WTC11 (cell line): ENCODE measurements around the gene RAB17. TPM values are rescaled to one million over a fixed set of nuclear protein-coding genes. Genes with fewer than 3 reads are reported as not detected.
"Not testable (repeated sequence)": the region's sequence is repeated elsewhere in the genome, so short reads cannot be mapped to it uniquely, and the experiment has no call there.

Source experiments
- ATAC-seq: fragments of 200-7000 bp; cut with Tn5 transposase; 2 replicates; pipeline ENCODE4 v1.10.0; 2021; ENCODE audit warnings: mild to moderate bottlenecking, moderate library complexity
- CTCF ChIA-PET: fragments of 300-600 bp; sonication (Branson Sonifier 250); formaldehyde crosslinking; loops from one replicate; lab custom pipeline; 2021; ENCODE audit warnings: antibody characterized with exemption; lab: Charles Lee
- POLR2A ChIA-PET: fragments of 350-600 bp; sonication (Branson Sonifier 250); formaldehyde crosslinking; loops from one replicate; lab custom pipeline; 2021; ENCODE audit warnings: antibody characterized with exemption; lab: Charles Lee
- DNase-seq: peaks from one replicate; pipeline ENCODE4 v3.0.0; 2021; ENCODE audit warnings: low spot score
- H3K27ac Mint-ChIP-seq: 2 replicates; pipeline ENCODE4 v1.8.0; 2021; ENCODE audit warnings: mixed read lengths
- H3K27me3 Mint-ChIP-seq: 2 replicates; pipeline ENCODE4 v1.8.0; 2021; ENCODE audit warnings: low read depth, mild to moderate bottlenecking, moderate library complexity, mixed read lengths
- H3K36me3 Mint-ChIP-seq: 2 replicates; pipeline ENCODE4 v1.8.0; 2021; ENCODE audit warnings: mixed read lengths
- H3K4me1 Mint-ChIP-seq: 2 replicates; pipeline ENCODE4 v1.8.0; 2022; ENCODE audit warnings: mixed read lengths
- H3K4me3 Mint-ChIP-seq: 2 replicates; pipeline ENCODE4 v1.8.0; 2021; ENCODE audit warnings: mild to moderate bottlenecking, moderate library complexity, mixed read lengths
- H3K9me3 Mint-ChIP-seq: 2 replicates; pipeline ENCODE4 v1.8.0; 2021; ENCODE audit warnings: mixed read lengths
- ATF2 ChIP-seq: sonication (generic); formaldehyde crosslinking; IDR thresholded peaks from 2 replicates; pipeline ENCODE4 v1.8.1; 2022; ENCODE audit warnings: low read depth, missing genetic modification reagents, borderline replicate concordance
- CBFB ChIP-seq: sonication (generic); formaldehyde crosslinking; IDR thresholded peaks from 2 replicates; pipeline ENCODE4 v1.8.1; 2022; ENCODE audit warnings: mild to moderate bottlenecking, low read depth, missing genetic modification reagents
- ESRRA ChIP-seq: sonication (generic); formaldehyde crosslinking; IDR thresholded peaks from 2 replicates; pipeline ENCODE4 v1.8.1; 2022; ENCODE audit warnings: mild to moderate bottlenecking, missing genetic modification reagents, borderline replicate concordance
- ETV6 ChIP-seq: sonication (generic); formaldehyde crosslinking; IDR thresholded peaks from 2 replicates; pipeline ENCODE4 v1.8.1; 2022; ENCODE audit warnings: mild to moderate bottlenecking, missing genetic modification reagents
- GABPB1 ChIP-seq: sonication (generic); formaldehyde crosslinking; IDR thresholded peaks from 2 replicates; pipeline ENCODE4 v1.8.1; 2023; ENCODE audit warnings: mild to moderate bottlenecking, missing genetic modification reagents
- GRHL2 ChIP-seq: fragments of 250-450 bp; sonication (Bioruptor Pico); IDR thresholded peaks from 2 replicates; pipeline ENCODE4 v1.8.0; 2022; ENCODE audit warnings: mild to moderate bottlenecking, moderate library complexity; ENCODE audit not compliant: insufficient replicate concordance, severe bottlenecking
- IRF1 ChIP-seq: sonication (generic); formaldehyde crosslinking; IDR thresholded peaks from 2 replicates; pipeline ENCODE4 v1.8.0; 2023; ENCODE audit warnings: missing genetic modification reagents
- NFE2L1 ChIP-seq: sonication (generic); formaldehyde crosslinking; IDR thresholded peaks from 2 replicates; pipeline ENCODE4 v1.8.1; 2023; ENCODE audit warnings: missing genetic modification reagents
- NR2C2 ChIP-seq: sonication (generic); formaldehyde crosslinking; IDR thresholded peaks from 2 replicates; pipeline ENCODE4 v1.8.0; 2022; ENCODE audit warnings: mild to moderate bottlenecking, missing genetic modification reagents
- NR3C1 ChIP-seq: sonication (generic); formaldehyde crosslinking; conservative IDR thresholded peaks from 2 replicates; pipeline ENCODE4 v1.8.1; 2023; ENCODE audit warnings: low read depth, mild to moderate bottlenecking, missing genetic modification reagents
- PRDM15 ChIP-seq: sonication (generic); formaldehyde crosslinking; IDR thresholded peaks from 2 replicates; pipeline ENCODE4 v1.8.0; 2022; ENCODE audit warnings: missing genetic modification reagents
- PREB ChIP-seq: sonication (generic); formaldehyde crosslinking; IDR thresholded peaks from 2 replicates; pipeline ENCODE4 v1.8.1; 2022; ENCODE audit warnings: mild to moderate bottlenecking, missing genetic modification reagents, moderate library complexity, borderline replicate concordance
- SMAD4 ChIP-seq: sonication (generic); formaldehyde crosslinking; IDR thresholded peaks from 2 replicates; pipeline ENCODE4 v1.8.0; 2022; ENCODE audit warnings: mild to moderate bottlenecking, missing genetic modification reagents
- SP1 ChIP-seq: sonication (generic); formaldehyde crosslinking; conservative IDR thresholded peaks from 2 replicates; pipeline ENCODE4 v1.8.1; 2022; ENCODE audit warnings: missing genetic modification reagents
- TCF7 ChIP-seq: sonication (generic); formaldehyde crosslinking; IDR thresholded peaks from 2 replicates; pipeline ENCODE4 v1.8.0; 2022; ENCODE audit warnings: mild to moderate bottlenecking, low read depth, missing genetic modification reagents, moderate library complexity
- TP53 ChIP-seq: sonication (generic); formaldehyde crosslinking; IDR thresholded peaks from 2 replicates; pipeline ENCODE4 v1.8.1; 2023; ENCODE audit warnings: mild to moderate bottlenecking, missing genetic modification reagents
- ZNF121 ChIP-seq: sonication (generic); formaldehyde crosslinking; IDR thresholded peaks from 2 replicates; pipeline ENCODE4 v1.8.0; 2023; ENCODE audit warnings: missing genetic modification reagents
- ZNF138 ChIP-seq: sonication (generic); formaldehyde crosslinking; conservative IDR thresholded peaks from 2 replicates; pipeline ENCODE4 v1.8.1; 2022; ENCODE audit warnings: mild to moderate bottlenecking, moderate library complexity, missing genetic modification reagents
- ZNF232 ChIP-seq: sonication (generic); formaldehyde crosslinking; IDR thresholded peaks from 2 replicates; pipeline ENCODE4 v1.8.0; 2022; ENCODE audit warnings: mild to moderate bottlenecking, missing genetic modification reagents
- ZNF317 ChIP-seq: sonication (generic); formaldehyde crosslinking; IDR thresholded peaks from 2 replicates; pipeline ENCODE4 v1.8.1; 2023; ENCODE audit warnings: low read depth, mild to moderate bottlenecking, moderate library complexity, missing genetic modification reagents, borderline replicate concordance
- ZNF396 ChIP-seq: fragments of 250-450 bp; sonication (Bioruptor Pico); IDR thresholded peaks from 2 replicates; pipeline ENCODE4 v1.8.0; 2021; ENCODE audit warnings: mild to moderate bottlenecking, moderate library complexity, borderline replicate concordance
- ZNF423 ChIP-seq: fragments of 250-450 bp; sonication (Bioruptor Pico); IDR thresholded peaks from 2 replicates; pipeline ENCODE4 v2.1.2; 2022; ENCODE audit warnings: mild to moderate bottlenecking, moderate library complexity
- total RNA-seq: library from RNA; stranded (reverse); gene quantifications from 3 replicates; pipeline ENCODE4 v1.2.3, GENCODE V29; 2021

The RAB17 gene
- total RNA-seq, 1 experiment from 2014 or later = 140 TPM

GRCh38 chr2:237612527-237613357 lies 22.2 kb upstream of the RAB17 start:
- POLR2A ChIA-PET = interaction anchor here (1.4 kb wide), 1 partner anchor 22 kb away, joined by 7 read pairs; the partner anchor contains the start of gene RAB17
- TF ChIP-seq GABPB1 (no peak), ZNF423 (CRISPR knock-in tag) (no peak), ATF2 (CRISPR knock-in tag) (no peak), ZNF138 (CRISPR knock-in tag) (no peak), TP53 (CRISPR knock-in tag) (no peak)
- TF ChIP-seq, all 79 proteins: peak for 0
- peaks cover 15% of the 10 kb centered on the region for H3K36me3 Mint-ChIP-seq
- ATAC-seq (no peak), DNase-seq (no peak)
- H3K4me3 Mint-ChIP-seq = no peak overlapping the region
- peaks cover 17% of the 10 kb centered on the region for H3K9me3 Mint-ChIP-seq
- H3K4me1 Mint-ChIP-seq = peaks cover 62% of the 10 kb centered on the region
- peaks cover 8% of the 10 kb centered on the region for H3K27me3 Mint-ChIP-seq
- peak overlapping the region; percentile 98 for H3K27ac Mint-ChIP-seq
- CTCF ChIA-PET = interaction anchor here (2.8 to 4.1 kb wide), 3 partner anchors 10 to 40 kb away, joined by 24 to 36 read pairs (median 32); partner anchors contain the start of gene RAB17

- H3K27ac Mint-ChIP-seq, CTCF ChIA-PET, POLR2A ChIA-PET, H3K4me3 Mint-ChIP-seq, DNase-seq, ATAC-seq: not testable (repeated sequence)
- H3K36me3 Mint-ChIP-seq = peaks cover 43% of the 10 kb centered on the region
- H3K27me3 Mint-ChIP-seq = peaks cover 15% of the 10 kb centered on the region
- peaks cover 42% of the 10 kb centered on the region for H3K9me3 Mint-ChIP-seq
- peaks cover 34% of the 10 kb centered on the region for H3K4me1 Mint-ChIP-seq
These were observed 16.0 kb upstream of the RAB17 start for GRCh38 chr2:237606522-237606921.

- H3K9me3 Mint-ChIP-seq = peaks cover 42% of the 10 kb centered on the region
- DNase-seq (no peak), ATAC-seq (peak; percentile 19; the same call in 1 of the 2 replicates)
- peaks cover 15% of the 10 kb centered on the region for H3K27me3 Mint-ChIP-seq
- peaks cover 43% of the 10 kb centered on the region for H3K36me3 Mint-ChIP-seq
- H3K4me3 Mint-ChIP-seq = no peak overlapping the region
- ChIA-PET CTCF (interaction anchor here (1.1 to 4.2 kb wide), 3 partner anchors 9 to 92 kb away, joined by 5 to 36 read pairs (median 6); no protein-coding TSS in a partner anchor), POLR2A (no interaction called here)
- H3K4me1 Mint-ChIP-seq = peaks cover 41% of the 10 kb centered on the region
- H3K27ac Mint-ChIP-seq = no peak overlapping the region; the same call in 1 of the 2 replicates
- TF ChIP-seq GRHL2 = no peak
- TF ChIP-seq TP53 (CRISPR knock-in tag) = no peak
- no peak for TF ChIP-seq TCF7 (CRISPR knock-in tag)
- no peak for TF ChIP-seq NR2C2 (CRISPR knock-in tag)
- no peak for TF ChIP-seq IRF1
- TF ChIP-seq CBFB (CRISPR knock-in tag) = no peak
- TF ChIP-seq NR3C1 (CRISPR knock-in tag) = no peak
- no peak for TF ChIP-seq SP1 (CRISPR knock-in tag)
- TF ChIP-seq SMAD4 (CRISPR knock-in tag) = no peak
- no peak for TF ChIP-seq ZNF138 (CRISPR knock-in tag)
- TF ChIP-seq ZNF317 (CRISPR knock-in tag) = no peak
- TF ChIP-seq ESRRA (CRISPR knock-in tag) = no peak
- no peak for TF ChIP-seq PREB (CRISPR knock-in tag)
- no peak for TF ChIP-seq NFE2L1 (CRISPR knock-in tag)
- TF ChIP-seq PRDM15 = no peak
- TF ChIP-seq ZNF121 = no peak
- TF ChIP-seq ZNF396 (CRISPR knock-in tag) = no peak
- TF ChIP-seq ZNF232 (CRISPR knock-in tag) = no peak
- no peak for TF ChIP-seq ETV6
These were observed 14.4 kb upstream of the RAB17 start for GRCh38 chr2:237604960-237605359.
